Measurements from ENCODE around the gene SOCS7. TPM values are rescaled to one million over a fixed set of nuclear protein-coding genes. Genes with fewer than 3 reads are reported as not detected.

SOCS7 gene
- total and polyA plus RNA-seq, 10 of the 15 experiments (the other 5 are each of a cell fraction or from before 2014, with no cell fraction given), result 0.68 to 12.8 (median 7.3) TPM

GRCh38 chr17:38415250-38416194 is 63.9 kb downstream of the SOCS7 start (continued):
- TF ChIP-seq, protein P1, sequence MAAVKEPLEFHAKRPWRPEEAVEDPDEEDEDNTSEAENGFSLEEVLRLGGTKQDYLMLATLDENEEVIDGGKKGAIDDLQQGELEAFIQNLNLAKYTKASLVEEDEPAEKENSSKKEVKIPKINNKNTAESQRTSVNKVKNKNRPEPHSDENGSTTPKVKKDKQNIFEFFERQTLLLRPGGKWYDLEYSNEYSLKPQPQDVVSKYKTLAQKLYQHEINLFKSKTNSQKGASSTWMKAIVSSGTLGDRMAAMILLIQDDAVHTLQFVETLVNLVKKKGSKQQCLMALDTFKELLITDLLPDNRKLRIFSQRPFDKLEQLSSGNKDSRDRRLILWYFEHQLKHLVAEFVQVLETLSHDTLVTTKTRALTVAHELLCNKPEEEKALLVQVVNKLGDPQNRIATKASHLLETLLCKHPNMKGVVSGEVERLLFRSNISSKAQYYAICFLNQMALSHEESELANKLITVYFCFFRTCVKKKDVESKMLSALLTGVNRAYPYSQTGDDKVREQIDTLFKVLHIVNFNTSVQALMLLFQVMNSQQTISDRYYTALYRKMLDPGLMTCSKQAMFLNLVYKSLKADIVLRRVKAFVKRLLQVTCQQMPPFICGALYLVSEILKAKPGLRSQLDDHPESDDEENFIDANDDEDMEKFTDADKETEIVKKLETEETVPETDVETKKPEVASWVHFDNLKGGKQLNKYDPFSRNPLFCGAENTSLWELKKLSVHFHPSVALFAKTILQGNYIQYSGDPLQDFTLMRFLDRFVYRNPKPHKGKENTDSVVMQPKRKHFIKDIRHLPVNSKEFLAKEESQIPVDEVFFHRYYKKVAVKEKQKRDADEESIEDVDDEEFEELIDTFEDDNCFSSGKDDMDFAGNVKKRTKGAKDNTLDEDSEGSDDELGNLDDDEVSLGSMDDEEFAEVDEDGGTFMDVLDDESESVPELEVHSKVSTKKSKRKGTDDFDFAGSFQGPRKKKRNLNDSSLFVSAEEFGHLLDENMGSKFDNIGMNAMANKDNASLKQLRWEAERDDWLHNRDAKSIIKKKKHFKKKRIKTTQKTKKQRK (IDR thresholded peaks at IDR 0.05; ENCODE audit: low read depth, low read length), result no peak
- TF ChIP-seq IKZF1 (conservative IDR thresholded peaks at IDR 0.05) (peak; percentile 61), KDM1A (IDR thresholded peaks at IDR 0.05; ENCODE audit: borderline replicate concordance) (no peak), FOXM1 (IDR thresholded peaks at IDR 0.05; ENCODE audit: low read depth, low read length) (no peak), FOS (IDR thresholded peaks at IDR 0.05; ENCODE audit: borderline replicate concordance, extremely low read depth, insufficient read length) (no peak), E2F4 (IDR thresholded peaks at IDR 0.05; ENCODE audit: low read depth, low read length) (no peak), SMARCA5 (IDR thresholded peaks at IDR 0.05) (peak; percentile 22; the same call in 1 of the 2 replicates), LARP7 (IDR thresholded peaks at IDR 0.05) (0 out of 2 replicates have a peak, but pooled peaks have one; percentile 16), NR2F1 (conservative IDR thresholded peaks at IDR 0.05) (no peak), NRF1 (conservative IDR thresholded peaks at IDR 0.05; ENCODE audit: low read depth, low read length) (no peak), NR2C2 (IDR thresholded peaks at IDR 0.05; ENCODE audit: borderline replicate concordance, control insufficient read depth, insufficient read length, low read depth) (no peak), RUNX3 (IDR thresholded peaks at IDR 0.05; ENCODE audit: low read length) (0 out of 2 replicates have a peak, but pooled peaks have one; percentile 8), RAD51 (IDR thresholded peaks at IDR 0.05) (no peak), SIX5 (IDR thresholded peaks at IDR 0.05; ENCODE audit: low read depth, low read length, severe bottlenecking) (no peak), MXI1 (IDR thresholded peaks at IDR 0.05; ENCODE audit: low read depth, low read length) (no peak), CBX5 (IDR thresholded peaks at IDR 0.05; ENCODE audit: low read depth) (no peak), NBN (IDR thresholded peaks at IDR 0.05) (no peak), SRF (IDR thresholded peaks at IDR 0.05; ENCODE audit: low read depth in 2 of 2, low read length in 2 of 2) (no peak), MAX (IDR thresholded peaks at IDR 0.05; ENCODE audit: low read depth, low read length) (no peak), IKZF2 (IDR thresholded peaks at IDR 0.05) (peak; percentile 46 to 53; a peak in 2 of 4 replicates)
- TF ChIP-seq, protein P2, sequence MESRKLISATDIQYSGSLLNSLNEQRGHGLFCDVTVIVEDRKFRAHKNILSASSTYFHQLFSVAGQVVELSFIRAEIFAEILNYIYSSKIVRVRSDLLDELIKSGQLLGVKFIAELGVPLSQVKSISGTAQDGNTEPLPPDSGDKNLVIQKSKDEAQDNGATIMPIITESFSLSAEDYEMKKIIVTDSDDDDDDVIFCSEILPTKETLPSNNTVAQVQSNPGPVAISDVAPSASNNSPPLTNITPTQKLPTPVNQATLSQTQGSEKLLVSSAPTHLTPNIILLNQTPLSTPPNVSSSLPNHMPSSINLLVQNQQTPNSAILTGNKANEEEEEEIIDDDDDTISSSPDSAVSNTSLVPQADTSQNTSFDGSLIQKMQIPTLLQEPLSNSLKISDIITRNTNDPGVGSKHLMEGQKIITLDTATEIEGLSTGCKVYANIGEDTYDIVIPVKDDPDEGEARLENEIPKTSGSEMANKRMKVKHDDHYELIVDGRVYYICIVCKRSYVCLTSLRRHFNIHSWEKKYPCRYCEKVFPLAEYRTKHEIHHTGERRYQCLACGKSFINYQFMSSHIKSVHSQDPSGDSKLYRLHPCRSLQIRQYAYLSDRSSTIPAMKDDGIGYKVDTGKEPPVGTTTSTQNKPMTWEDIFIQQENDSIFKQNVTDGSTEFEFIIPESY (IDR thresholded peaks at IDR 0.05), result no peak
- TF ChIP-seq, protein P3, sequence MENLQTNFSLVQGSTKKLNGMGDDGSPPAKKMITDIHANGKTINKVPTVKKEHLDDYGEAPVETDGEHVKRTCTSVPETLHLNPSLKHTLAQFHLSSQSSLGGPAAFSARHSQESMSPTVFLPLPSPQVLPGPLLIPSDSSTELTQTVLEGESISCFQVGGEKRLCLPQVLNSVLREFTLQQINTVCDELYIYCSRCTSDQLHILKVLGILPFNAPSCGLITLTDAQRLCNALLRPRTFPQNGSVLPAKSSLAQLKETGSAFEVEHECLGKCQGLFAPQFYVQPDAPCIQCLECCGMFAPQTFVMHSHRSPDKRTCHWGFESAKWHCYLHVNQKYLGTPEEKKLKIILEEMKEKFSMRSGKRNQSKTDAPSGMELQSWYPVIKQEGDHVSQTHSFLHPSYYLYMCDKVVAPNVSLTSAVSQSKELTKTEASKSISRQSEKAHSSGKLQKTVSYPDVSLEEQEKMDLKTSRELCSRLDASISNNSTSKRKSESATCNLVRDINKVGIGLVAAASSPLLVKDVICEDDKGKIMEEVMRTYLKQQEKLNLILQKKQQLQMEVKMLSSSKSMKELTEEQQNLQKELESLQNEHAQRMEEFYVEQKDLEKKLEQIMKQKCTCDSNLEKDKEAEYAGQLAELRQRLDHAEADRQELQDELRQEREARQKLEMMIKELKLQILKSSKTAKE (IDR thresholded peaks at IDR 0.05; ENCODE audit: low read depth, poor library complexity, severe bottlenecking), result no peak

Data from GM12878 (cell line).